Testis (tissue), 2 donors: ENCODE results near the gene ELMO1.

ENCODE experiments used
- CTCF ChIP-seq, 3 experiments: fragments of 450-650 bp in 2 of 3; fragments of 200-600 bp in 1 of 3; sonication (generic) in 1 of 3; IDR thresholded peaks; one replicate each; pipeline ENCODE4 v1.5.1; 2016 to 2019; ENCODE audit warnings: antibody characterized with exemption in 3 of 3, mild to moderate bottlenecking in 2 of 3, moderate library complexity in 1 of 3
- POLR2A ChIP-seq: fragments of 450-650 bp; IDR thresholded peaks from one replicate; pipeline ENCODE4 v1.6.1; 2017; ENCODE audit warnings: antibody characterized with exemption, mild to moderate bottlenecking, moderate library complexity

GRCh38 chr7:37295401-37295800 lies 153.3 kb downstream of the ELMO1 start:
- no peak for TF ChIP-seq CTCF (IDR thresholded peaks at IDR 0.05)
- no peak for TF ChIP-seq POLR2A
